Ectodermal cell (in vitro differentiated cells): ENCODE measurements around the gene CHST7.

Experiments used
- H3K27ac ChIP-seq: 2 replicates; pipeline ENCODE4 v1.7.0; 2013; ENCODE audit warnings: mild to moderate bottlenecking, low read depth, low read length; ENCODE audit not compliant: insufficient read depth, poor library complexity, severe bottlenecking
- H3K27me3 ChIP-seq: 2 replicates; pipeline ENCODE4 v1.7.0; 2013; ENCODE audit warnings: mild to moderate bottlenecking, low read length; ENCODE audit not compliant: insufficient read depth, control insufficient read depth, poor library complexity, severe bottlenecking
- H3K36me3 ChIP-seq: one replicate; pipeline ENCODE4 v1.7.0; 2013; ENCODE audit warnings: low read length; ENCODE audit not compliant: control insufficient read depth, insufficient read depth
- H3K4me1 ChIP-seq: one replicate; pipeline ENCODE4 v1.7.0; 2013; ENCODE audit warnings: low read length; ENCODE audit not compliant: control insufficient read depth, insufficient read depth
- H3K4me3 ChIP-seq: 2 replicates; pipeline ENCODE4 v1.7.0; 2013; ENCODE audit warnings: low read depth, low read length, control low read depth; ENCODE audit not compliant: insufficient read depth
- H3K9me3 ChIP-seq: 2 replicates; pipeline ENCODE4 v1.7.0; 2013; ENCODE audit warnings: mild to moderate bottlenecking, low read length, moderate library complexity; ENCODE audit not compliant: control insufficient read depth
- WGBS, 2 experiments: methylation state at CpG; one replicate each; pipeline ENCODE4 v1.1.7; 2013; ENCODE audit warnings: missing lambda C conversion rate in 2 of 2; 5-methylcytosine and 5-hydroxymethylcytosine counted together

The CHST7 gene

DNA sequence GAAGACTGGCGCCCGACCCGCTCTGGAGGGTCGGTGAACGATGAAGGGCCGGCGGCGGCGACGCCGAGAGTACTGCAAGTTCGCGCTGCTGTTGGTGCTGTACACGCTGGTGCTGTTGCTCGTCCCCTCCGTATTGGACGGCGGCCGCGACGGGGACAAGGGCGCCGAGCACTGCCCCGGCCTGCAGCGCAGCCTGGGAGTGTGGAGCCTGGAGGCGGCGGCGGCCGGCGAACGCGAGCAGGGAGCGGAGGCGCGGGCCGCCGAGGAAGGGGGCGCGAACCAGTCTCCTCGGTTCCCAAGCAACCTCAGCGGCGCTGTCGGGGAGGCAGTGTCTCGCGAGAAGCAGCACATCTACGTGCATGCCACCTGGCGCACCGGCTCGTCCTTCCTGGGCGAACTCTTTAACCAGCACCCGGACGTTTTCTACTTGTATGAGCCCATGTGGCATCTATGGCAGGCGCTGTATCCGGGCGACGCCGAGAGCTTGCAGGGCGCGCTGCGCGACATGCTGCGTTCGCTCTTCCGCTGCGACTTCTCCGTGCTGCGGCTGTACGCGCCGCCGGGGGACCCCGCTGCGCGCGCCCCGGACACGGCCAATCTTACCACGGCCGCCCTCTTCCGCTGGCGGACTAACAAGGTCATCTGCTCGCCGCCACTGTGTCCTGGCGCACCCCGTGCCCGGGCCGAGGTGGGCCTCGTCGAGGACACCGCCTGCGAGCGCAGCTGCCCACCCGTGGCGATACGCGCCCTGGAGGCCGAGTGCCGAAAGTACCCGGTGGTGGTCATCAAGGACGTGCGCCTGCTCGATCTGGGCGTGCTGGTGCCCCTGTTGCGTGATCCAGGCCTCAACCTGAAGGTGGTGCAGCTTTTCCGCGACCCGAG lies 568 bp downstream of the CHST7 start:
- H3K4me3 ChIP-seq: peak overlapping the region; percentile 57
- peaks cover 21% of the 10 kb centered on the region for H3K27me3 ChIP-seq
- no peaks in the 10 kb centered on the region for H3K36me3 ChIP-seq
- no peak overlapping the region for H3K27ac ChIP-seq
- WGBS, 2 experiments: 0 to 1% methylated on average over 107 of the region's 107 CpGs
- H3K9me3 ChIP-seq: no peaks in the 10 kb centered on the region
- peaks cover 6% of the 10 kb centered on the region for H3K4me1 ChIP-seq

DNA sequence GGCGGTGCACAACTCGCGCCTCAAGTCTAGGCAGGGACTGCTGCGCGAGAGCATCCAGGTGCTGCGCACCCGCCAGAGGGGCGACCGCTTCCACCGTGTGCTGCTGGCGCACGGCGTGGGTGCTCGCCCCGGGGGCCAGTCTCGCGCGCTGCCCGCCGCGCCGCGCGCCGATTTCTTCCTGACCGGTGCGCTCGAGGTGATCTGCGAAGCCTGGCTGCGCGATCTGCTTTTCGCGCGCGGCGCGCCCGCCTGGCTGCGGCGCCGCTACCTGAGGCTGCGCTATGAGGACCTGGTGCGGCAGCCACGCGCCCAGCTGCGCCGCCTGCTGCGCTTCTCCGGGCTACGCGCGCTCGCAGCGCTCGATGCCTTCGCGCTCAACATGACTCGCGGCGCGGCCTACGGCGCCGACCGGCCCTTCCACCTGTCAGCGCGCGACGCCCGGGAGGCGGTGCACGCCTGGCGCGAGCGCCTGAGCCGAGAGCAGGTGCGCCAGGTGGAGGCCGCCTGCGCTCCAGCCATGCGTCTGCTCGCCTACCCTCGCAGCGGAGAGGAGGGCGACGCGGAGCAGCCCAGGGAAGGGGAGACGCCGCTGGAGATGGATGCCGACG lies 1.3 kb downstream of the CHST7 start:
- peak overlapping the region; percentile 57 for H3K4me3 ChIP-seq
- H3K4me1 ChIP-seq: peaks cover 6% of the 10 kb centered on the region
- no peaks in the 10 kb centered on the region for H3K9me3 ChIP-seq
- 0% methylated on average over 90 of the region's 90 CpGs for WGBS, 2 experiments
- H3K36me3 ChIP-seq: no peaks in the 10 kb centered on the region
- peaks cover 21% of the 10 kb centered on the region for H3K27me3 ChIP-seq
- no peak overlapping the region for H3K27ac ChIP-seq

DNA sequence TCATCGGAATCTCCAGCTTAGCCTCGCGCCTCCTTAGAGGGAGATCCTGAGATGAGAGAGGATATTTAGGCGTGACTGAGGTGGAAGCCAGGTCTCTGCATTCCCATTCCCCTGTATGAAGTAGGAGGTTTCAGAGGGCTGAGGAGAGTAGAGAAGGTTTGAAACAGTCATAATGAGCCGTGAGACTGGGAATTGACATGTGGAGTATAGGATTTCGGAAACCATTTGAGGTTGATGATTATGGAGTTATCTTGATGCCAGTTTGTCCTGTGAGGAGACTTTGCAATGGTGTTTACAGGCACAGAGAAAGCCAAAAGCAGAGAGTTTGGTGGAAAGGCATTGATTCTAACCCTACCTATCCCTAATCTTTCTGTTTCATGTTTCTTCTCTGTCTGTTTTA lies 2.0 kb downstream of the CHST7 start:
- 3 to 4% methylated on average over 6 of the region's 6 CpGs for WGBS, 2 experiments
- H3K36me3 ChIP-seq: no peaks in the 10 kb centered on the region
- H3K4me1 ChIP-seq: peaks cover 6% of the 10 kb centered on the region
- H3K27ac ChIP-seq: no peak overlapping the region
- peaks cover 21% of the 10 kb centered on the region for H3K27me3 ChIP-seq
- H3K9me3 ChIP-seq: no peaks in the 10 kb centered on the region
- H3K4me3 ChIP-seq: peak overlapping the region; percentile 57

DNA sequence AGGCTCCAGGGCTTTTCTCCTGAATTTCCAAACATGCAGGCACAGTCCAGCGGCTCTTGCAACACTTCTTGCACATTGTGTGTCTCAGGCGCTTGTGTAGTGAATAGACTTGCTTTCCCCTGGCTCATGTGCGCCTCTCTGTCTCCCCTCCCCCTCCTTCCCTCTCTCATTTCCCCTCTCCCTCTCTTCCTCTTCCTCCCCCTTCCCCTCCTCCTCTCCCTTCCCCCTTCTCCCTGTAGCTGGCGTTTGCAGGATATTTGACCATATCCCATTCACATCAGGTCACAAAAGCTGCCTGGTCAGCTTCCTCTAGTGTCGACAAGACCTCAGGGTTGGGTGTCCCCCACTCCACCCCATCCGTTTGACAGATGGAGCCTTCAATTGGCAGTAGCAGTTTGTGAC lies 2.4 kb downstream of the CHST7 start:
- no peak overlapping the region for H3K27ac ChIP-seq
- no peaks in the 10 kb centered on the region for H3K36me3 ChIP-seq
- H3K9me3 ChIP-seq: no peaks in the 10 kb centered on the region
- peak overlapping the region; percentile 57 for H3K4me3 ChIP-seq
- 0 to 1% methylated on average over 6 of the region's 6 CpGs for WGBS, 2 experiments
- peaks cover 6% of the 10 kb centered on the region for H3K4me1 ChIP-seq
- H3K27me3 ChIP-seq: peaks cover 21% of the 10 kb centered on the region

DNA sequence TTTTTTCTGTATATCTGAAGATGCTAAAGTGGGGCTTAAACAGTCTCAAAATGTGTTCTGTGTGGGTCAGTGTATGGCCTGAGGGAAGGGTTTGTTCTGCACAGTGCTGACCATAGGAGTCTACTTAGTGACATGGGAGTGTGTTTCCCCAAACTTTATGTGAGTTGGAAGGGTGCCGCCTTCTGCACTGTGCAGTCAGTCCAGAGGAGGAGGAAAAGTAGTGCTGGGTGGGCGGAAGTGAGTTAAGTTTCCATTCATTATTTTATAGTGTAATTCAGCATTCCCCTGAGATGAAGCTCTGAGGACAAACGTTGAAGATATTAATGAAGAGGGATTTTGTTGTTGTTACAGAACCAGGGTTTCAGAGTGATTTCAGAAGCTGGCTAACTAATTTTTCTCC lies 2.9 kb downstream of the CHST7 start:
- Histone ChIP-seq H3K4me1 (peaks cover 6% of the 10 kb centered on the region), H3K4me3 (peak overlapping the region; percentile 57), H3K9me3 (no peaks in the 10 kb centered on the region), H3K27ac (no peak overlapping the region), H3K36me3 (no peaks in the 10 kb centered on the region), H3K27me3 (peaks cover 21% of the 10 kb centered on the region)
- 63 to 83% methylated on average over 3 of the region's 3 CpGs for WGBS, 2 experiments

DNA sequence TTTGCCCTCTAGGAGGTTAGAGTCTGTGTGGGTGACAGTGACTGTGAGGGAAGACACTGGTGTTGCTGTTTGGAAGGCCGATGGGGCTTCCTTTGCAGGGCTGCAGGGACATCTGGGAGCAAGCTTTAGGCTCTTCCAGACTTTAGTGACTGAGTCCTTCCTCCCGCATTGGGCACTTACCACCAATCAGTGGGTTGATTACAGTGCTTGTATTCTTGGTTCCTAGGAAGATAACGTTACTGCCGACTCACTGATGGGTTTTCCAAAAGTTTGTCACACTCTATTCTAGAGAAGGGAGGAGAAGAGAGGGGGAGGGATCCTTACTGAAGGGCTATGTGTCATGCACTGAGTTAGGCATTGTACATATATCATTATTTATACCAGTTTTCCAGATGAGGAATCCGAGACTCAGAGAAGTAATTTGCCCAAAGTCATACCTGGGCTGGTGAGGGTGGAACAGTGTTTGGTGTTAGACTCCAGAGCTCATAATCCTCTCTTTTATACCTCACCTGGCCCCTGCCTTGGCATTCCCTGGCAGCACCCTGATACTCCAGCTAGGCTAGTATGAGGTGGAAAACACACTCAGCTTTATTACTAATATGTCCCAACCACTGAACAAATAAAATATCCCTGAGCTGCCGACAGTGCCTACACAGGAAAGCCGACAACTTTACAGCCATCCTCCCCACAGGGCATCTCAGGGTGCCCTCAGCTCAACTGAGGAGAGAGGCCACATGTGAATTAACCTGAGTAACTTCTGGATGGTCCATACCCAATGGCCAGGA lies 3.8 kb downstream of the CHST7 start:
- no peaks in the 10 kb centered on the region for H3K9me3 ChIP-seq
- peaks cover 6% of the 10 kb centered on the region for H3K4me1 ChIP-seq
- 84 to 86% methylated on average over 6 to 7 of the region's 7 CpGs for WGBS, 2 experiments
- no peak overlapping the region for H3K4me3 ChIP-seq
- H3K27ac ChIP-seq: no peak overlapping the region
- H3K27me3 ChIP-seq: peaks cover 21% of the 10 kb centered on the region
- H3K36me3 ChIP-seq: no peaks in the 10 kb centered on the region

DNA sequence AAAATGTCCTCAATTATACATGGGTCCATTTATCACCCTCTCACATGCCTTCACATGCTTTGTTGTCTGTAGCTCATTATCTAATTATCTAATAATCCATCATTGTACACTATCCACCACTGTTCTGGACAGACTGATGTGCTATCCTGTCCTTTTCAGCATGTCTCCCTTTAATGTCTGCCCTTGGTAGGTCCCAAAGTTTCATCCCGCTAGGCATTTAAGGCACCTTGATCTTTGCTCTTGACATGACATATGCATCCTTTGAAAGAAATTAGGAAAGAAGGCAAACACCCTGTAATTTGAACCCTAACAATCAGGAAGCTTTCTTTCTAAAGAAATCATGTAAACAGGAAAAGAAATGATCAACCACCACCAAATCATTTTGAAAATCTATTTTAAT lies 5.7 kb downstream of the CHST7 start:
- Histone ChIP-seq H3K4me3 (no peak overlapping the region), H3K36me3 (no peaks in the 10 kb centered on the region), H3K27me3 (peaks cover 18% of the 10 kb centered on the region), H3K9me3 (no peaks in the 10 kb centered on the region), H3K4me1 (peaks cover 6% of the 10 kb centered on the region), H3K27ac (no peak overlapping the region)
- 89 to 100% methylated on average over 1 of the region's 1 CpG for WGBS, 2 experiments

DNA sequence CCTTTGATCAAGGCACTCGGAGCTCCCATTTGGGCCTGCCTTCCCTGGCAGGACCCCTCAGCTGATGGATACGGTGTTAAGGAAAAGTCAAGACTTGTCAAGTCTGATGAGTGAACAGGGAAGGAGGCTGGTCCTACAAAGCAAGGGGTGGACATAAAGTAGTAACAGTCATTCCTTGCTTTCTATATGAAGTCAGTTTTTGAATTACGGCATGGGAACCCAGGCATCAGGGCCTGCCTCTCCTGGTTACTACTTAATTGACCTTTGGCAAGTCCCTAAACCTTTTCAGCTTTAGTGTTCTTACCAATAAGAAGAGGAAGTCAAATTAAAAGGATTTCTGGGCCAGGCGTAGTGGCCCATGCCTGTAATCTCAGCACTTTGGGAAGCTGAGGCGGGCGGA lies 7.0 kb downstream of the CHST7 start:
- no peaks in the 10 kb centered on the region for H3K36me3 ChIP-seq
- H3K27ac ChIP-seq: no peak overlapping the region
- no peaks in the 10 kb centered on the region for H3K9me3 ChIP-seq
- 93 to 96% methylated on average over 6 of the region's 6 CpGs for WGBS, 2 experiments
- no peak overlapping the region for H3K4me3 ChIP-seq
- H3K27me3 ChIP-seq: peaks cover 4% of the 10 kb centered on the region
- peaks cover 6% of the 10 kb centered on the region for H3K4me1 ChIP-seq

DNA sequence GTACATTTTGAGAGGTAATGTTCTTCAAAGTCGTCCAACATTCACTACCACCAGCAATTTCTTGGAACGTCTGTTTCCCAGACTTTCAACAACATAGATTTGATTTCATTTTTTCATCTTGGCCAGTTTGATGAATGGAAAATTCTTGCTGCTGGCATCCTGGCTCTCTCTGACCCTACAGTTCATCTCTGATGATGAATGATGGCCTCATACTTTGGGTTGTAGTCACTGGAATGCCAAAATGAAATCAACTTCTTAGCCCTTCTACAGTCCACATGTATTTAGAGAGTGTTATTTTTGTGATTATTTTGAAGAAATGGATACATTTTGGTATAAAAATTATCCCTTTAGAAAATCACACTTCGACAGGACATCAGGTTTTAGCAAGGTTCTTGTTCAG lies 8.8 kb downstream of the CHST7 start:
- Histone ChIP-seq H3K27me3 (no peaks in the 10 kb centered on the region), H3K4me1 (no peaks in the 10 kb centered on the region), H3K4me3 (no peak overlapping the region), H3K36me3 (no peaks in the 10 kb centered on the region), H3K27ac (no peak overlapping the region), H3K9me3 (no peaks in the 10 kb centered on the region)
- WGBS, 2 experiments: 33 to 89% methylated on average over 1 to 3 of the region's 3 CpGs

DNA sequence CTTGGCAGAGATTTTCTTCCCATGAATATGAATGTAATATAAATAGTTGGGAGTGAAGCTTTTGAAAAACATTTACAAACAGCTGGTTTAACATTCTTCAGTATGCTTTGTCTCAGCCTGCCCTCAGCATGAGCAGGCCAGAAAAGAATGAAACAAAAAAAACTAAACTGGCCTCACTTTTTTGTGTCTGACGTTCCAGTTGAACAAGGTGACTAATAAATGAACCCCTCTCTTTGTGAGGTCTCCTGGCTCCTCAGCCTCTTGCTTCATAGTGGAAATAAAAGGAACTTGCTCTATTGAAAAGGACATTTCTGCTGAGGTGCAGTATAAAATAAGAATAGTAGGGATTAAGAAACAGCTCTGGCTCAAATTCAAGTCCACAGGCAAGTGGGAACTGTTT lies 9.4 kb downstream of the CHST7 start:
- Histone ChIP-seq H3K4me1 (no peaks in the 10 kb centered on the region), H3K9me3 (no peaks in the 10 kb centered on the region), H3K27ac (no peak overlapping the region), H3K4me3 (no peak overlapping the region), H3K27me3 (no peaks in the 10 kb centered on the region), H3K36me3 (no peaks in the 10 kb centered on the region)
- WGBS, 2 experiments: 12 to 18% methylated on average over 1 of the region's 1 CpG
